HG02943 (cell line): Measurements from ENCODE around the gene SNAPC1.
"Not testable (repeated sequence)": the region's sequence is repeated elsewhere in the genome, so short reads cannot be mapped to it uniquely, and the experiment has no call there.

ENCODE experiments used
- ATAC-seq: cut with Tn5 transposase; IDR thresholded peaks from one replicate; pipeline ENCODE4 v1.9.1; 2021; ENCODE audit warnings: mild to moderate bottlenecking, low read depth, moderate library complexity; ENCODE audit not compliant: unreplicated experiment

Gene SNAPC1, protein sequence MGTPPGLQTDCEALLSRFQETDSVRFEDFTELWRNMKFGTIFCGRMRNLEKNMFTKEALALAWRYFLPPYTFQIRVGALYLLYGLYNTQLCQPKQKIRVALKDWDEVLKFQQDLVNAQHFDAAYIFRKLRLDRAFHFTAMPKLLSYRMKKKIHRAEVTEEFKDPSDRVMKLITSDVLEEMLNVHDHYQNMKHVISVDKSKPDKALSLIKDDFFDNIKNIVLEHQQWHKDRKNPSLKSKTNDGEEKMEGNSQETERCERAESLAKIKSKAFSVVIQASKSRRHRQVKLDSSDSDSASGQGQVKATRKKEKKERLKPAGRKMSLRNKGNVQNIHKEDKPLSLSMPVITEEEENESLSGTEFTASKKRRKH

DNA sequence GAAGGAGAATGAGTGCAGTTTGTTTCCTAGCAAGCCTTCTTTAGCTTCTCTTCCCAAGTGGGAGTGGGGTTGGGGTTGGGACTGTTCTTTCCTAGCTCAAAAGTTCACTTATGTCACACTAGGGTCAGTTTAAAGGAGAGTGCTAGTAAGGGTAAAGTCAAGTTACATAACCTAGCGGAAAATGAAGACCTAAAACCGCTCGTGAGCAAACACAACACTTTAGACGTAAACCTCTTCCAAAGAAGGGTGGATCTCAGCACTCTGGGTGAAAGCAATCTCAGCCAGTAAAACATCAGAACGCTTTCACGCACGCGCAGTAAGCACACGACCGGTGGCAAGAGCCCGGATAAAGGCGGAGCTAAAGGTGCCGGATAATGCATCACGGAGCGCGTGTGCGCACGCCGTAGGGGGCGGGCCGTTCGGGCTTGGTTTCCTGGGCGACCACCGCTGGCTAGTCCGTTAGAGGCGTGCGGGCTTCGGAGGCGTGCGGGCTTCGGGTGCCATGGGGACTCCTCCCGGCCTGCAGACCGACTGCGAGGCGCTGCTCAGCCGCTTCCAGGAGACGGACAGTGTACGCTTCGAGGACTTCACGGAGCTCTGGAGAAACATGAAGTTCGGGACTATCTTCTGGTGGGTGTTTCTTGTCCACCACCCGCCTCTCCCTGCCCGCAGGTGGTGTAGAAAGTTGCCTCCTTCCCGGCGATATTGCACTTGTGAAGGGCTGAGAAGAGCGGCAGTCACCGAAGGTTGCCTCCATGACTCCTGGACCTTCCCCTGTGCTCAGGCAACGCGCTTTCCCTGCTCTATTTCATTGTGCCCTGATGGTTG, at the start of gene SNAPC1:
TSS of gene SNAPC1 (plus strand) at position 462 of the 828 bp plus-strand sequence. CDS start at position 503, 41 bp downstream.
- peak; percentile 95 for ATAC-seq

DNA sequence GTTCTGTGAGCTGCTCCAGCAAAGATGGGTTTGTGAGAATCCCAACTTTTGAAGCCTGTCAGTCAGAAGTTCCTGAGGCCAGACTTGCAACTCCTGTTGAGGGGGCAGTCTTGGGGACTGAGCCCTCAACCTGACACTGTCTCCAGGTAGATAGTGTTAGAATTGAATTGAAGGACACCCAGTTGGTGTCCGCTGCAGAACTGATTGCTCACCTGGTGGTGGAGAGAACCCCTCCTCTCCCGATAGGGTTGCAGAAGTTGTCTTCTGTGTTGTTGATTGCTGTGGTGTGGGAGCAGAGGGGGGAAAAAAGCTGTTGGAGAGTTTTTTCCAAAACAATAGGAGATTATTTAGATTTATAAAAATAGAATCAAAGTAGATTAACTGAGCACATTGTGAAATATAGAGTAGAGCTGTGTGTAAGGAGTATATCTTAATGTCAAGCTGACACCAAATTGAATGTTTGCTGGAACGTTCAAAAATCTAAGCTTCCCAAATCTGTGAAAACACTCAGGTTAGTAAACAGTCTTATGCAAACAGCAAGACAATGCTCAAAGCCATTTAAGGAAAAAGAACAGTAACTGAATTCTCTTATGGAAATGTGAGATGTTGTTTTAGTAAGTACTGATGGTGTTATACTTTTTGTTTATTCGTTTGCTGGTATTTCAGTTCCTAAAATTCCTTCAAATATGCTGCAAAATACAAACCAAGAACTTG, 48.3 kb upstream of the SNAPC1 start:
- no peak for ATAC-seq

DNA sequence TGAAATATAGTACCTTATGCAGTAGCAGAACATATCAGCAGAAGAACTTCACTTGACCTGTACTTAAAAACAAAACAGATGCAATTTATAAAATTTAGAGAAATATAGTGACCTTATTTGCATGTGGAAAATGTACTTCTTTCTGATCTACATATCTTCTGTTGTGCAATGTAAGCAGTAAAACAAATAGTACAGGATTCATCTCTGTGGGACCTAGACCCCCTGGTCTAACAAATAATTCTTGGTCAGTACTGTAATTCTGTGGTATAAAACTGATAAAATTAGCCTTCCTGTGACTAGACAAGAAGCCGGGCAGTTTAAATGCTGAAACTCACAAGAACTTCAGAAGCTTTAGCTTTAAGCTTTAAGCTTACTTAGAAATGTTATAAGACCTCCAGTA, 45.3 kb upstream of the SNAPC1 start:
- ATAC-seq: no peak

DNA sequence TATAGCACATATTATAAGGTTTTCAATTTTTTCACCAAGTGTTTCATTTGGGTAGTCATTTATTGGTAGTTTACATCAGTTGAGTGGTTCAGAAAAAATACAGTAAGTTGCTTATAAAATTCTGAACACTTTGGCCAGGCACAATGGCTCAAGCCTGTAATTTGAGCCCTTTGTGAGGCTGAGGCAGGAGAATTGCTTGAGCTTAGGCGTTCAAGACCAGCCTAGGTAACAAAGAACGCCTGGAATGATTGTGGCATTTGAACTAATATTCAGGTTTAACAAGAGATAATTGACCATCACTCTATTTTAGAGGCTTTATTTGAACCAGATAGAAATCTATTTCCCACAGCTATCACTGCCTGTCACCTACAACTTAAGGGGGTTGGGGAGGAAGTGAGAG, 44.2 kb upstream of the SNAPC1 start:
- ATAC-seq: no peak

DNA sequence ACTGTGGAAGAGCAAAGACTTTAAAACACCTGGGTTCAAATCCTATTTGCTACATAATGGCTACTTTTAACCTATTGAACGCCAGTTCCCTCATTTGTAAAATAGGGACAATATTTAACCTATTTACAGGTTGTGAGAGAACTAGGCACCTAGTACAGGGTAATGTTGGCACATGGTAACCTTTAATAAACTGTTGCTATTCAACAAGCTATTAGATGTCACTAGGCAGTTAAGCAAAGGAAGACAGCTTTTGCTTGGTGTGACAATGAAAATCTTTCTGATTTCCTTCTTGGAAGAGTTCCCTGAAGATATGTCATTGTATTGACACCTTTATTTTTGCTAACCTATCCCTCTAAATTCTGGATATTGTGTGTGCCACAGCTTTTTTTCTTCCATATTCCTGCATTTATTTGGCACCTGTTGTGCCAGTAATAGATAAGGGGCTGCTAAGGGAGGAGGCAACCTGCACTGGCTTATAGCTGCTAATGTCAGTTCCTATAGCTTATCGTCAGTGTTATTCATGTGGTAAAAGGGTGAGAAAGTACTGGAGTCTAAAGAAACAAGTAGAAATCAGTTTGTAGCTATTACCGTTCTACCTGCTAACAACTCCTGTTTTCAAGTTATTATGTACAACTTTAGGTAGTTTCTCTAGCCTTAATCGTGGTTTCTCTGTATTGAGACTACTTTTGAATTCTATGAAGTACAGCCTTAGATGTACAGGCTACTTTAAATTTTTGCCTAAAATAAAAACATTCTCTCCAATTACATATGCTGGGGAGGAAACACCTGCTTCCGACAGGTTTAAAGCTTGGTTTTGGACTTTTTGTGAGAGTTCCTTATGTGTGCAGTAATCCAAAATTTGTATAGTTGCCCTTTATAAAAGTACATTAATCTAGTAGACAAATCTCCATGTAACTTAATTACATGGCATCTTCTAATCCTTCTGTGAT, 42.6 kb upstream of the SNAPC1 start:
- ATAC-seq: no peak

DNA sequence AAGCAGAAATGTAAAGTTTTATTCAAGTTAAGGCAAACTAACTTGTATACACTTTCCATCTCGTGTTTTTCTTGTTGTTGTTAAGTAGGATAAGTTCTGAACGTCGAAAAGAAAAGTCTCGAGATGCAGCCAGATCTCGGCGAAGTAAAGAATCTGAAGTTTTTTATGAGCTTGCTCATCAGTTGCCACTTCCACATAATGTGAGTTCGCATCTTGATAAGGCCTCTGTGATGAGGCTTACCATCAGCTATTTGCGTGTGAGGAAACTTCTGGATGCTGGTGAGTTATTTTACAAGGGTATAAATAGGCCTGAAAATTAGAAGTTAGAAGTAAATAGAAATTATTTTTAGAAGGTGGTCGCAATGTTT, 41.9 kb upstream of the SNAPC1 start:
- ATAC-seq: no peak

DNA sequence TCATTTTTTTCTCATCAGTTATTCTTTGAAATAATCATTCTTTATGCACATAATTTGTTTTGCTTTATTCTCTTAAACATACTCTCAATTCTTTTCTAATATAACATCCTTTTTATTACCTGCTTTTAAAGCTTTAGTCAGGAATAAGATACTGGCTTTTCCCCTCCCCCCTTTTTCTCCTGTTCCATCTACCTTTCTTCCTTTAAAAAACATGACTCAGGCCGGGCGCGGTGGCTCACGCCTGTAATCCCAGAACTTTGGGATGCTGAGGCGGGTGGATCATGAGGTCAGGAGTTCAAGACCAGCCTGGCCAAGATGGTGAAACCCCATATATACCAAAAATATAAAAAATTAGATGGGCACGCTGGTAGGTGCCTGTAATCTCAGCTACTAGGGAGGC, 41.5 kb upstream of the SNAPC1 start:
- no peak for ATAC-seq

DNA sequence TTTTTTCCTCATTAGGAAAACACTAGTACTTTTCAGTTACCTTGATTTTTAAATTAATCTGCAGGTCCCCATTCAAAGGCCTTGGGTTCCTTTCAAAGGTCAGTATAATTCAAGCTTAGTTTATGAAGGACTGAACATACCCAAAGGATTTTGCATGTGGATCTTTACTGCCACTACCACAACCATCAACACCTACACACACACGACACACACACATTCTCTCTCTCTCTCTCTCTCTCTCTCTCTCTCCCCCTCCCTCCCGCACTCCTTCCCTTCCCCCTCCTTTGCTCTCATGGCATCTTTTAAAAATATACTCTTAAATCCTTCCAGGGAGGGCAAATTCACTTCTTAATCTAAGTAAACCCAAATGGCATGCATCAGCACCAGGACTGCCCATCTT, 38.1 kb upstream of the SNAPC1 start:
- ATAC-seq: no peak

DNA sequence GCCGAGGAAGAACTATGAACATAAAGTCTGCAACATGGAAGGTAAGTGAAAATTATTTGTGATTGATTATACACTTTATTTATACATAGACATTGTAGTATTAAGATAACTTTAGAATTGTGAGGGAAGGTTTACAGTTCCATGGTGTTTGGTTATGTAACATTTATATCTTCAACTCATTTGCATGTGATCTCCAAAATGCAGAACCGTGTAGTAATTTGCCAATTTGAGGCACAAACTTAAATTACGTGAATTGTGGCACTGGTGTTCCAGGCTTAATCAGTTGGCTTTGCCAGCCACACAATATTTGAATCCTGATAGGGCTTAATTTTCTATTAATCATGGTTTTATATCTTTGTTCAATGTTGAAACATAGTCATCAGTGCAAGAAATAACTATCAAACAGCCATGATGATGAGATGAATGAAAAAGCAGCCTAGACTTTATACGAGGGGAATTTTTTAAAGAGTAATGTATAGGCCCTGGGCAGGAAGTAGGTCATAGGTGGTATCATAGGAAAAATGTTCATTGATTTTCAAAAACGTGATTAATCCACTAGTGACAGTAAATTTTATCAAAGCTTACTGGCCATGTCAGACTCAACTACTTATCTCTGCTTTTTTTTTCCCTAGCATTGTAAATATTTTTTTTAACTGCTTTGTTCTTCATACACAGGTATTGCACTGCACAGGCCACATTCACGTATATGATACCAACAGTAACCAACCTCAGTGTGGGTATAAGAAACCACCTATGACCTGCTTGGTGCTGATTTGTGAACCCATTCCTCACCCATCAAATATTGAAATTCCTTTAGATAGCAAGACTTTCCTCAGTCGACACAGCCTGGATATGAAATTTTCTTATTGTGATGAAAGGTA, 35.2 kb upstream of the SNAPC1 start:
- no peak for ATAC-seq

DNA sequence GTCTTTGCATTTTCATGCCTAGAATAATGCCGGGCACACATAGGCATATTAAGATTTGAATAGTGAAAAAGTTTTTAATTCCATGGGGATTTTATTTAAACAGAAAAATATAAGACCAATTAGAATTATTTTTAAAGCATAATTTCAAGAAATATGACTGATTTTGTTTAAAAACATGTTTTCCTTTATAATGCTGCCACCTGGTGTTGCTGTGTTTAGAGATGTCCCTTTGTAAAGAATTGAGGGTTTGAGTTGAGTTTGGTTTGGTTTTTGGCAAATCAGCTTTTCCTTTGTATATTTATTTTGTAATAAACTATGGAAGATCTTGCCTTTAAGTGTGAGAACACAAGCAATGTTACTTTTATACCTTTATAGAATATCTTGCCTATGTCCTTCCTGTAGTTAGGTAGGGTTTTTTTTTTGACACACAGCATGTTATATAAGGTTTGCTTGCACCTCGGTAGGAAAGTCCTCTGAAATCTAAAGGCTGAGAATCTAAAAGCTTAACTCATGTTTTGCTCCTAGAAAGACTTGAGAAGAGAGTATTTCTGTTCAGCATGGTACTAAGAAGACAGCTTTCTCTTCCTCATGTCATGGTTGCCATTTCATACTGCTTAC, 31.4 kb upstream of the SNAPC1 start:
- ATAC-seq: no peak

DNA sequence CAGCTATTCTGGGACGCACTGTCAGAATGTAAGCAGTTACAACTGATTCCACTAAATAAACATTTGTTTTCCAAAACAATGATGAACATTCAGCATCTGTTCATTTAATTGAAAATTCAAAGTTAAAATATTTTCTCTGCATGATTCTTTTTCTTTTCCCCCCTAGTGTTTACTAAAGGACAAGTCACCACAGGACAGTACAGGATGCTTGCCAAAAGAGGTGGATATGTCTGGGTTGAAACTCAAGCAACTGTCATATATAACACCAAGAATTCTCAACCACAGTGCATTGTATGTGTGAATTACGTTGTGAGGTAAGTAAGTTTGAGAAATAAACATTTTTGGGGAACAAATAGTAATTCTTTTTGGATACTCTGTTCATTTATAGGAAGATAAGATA, 28.2 kb upstream of the SNAPC1 start:
- ATAC-seq: no peak

DNA sequence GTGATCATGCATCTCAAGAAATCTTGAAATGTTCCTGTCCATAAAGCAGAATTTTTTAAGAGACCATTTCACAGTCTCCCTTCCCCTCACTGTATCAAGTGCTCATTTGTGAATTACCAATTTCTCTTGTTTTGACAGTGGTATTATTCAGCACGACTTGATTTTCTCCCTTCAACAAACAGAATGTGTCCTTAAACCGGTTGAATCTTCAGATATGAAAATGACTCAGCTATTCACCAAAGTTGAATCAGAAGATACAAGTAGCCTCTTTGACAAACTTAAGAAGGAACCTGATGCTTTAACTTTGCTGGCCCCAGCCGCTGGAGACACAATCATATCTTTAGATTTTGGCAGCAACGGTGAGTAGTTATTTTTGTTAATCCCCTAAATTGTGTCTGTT, 25.5 kb upstream of the SNAPC1 start:
- ATAC-seq: no peak

DNA sequence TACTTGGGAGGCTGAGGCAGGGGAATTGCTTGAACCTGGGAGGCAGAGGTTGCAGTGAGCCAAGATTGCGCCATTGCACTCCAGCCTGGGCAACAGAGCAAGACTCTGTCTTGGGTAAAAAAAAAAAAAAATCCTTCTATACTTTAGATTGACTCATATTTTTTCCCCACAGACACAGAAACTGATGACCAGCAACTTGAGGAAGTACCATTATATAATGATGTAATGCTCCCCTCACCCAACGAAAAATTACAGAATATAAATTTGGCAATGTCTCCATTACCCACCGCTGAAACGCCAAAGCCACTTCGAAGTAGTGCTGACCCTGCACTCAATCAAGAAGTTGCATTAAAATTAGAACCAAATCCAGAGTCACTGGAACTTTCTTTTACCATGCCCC, 24.3 kb upstream of the SNAPC1 start:
- no peak for ATAC-seq

DNA sequence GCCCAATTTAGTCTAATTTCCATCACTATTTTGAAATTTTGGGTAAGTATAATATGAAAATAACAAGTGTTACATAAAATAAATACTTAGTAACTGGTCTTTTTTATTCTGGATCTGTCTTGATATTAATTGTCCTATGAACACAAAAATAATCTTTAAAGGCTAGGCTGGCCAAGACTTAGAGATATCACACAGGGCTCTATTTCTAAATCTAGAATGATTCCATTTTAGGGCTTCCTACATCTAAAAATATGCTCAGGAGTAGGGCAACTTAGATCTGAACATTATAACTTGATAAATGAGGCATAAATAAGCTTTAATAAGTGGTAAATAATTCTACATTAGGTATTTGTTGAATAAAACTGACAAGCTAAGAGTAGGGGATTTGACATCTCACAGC, 23.1 kb upstream of the SNAPC1 start:
- ATAC-seq: no peak

DNA sequence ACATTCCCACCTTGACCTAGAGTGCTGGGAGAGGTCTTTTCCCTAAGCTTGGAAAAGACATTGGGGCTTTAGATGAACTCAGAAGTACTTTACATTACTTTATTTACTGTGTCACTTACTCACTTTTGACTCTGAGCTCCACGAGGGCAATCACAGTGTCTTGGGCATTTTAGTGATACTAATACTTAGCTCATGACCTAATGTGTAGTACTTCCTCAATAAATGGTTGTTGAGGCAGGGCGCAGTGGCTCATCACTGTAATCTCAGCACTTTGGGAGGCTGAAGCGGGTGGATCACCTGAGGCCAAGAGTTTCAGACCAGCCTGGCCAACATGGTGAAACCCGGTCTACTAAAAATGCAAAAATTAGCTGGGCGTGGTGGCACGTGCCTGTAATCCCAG, 19.8 kb upstream of the SNAPC1 start:
- no peak for ATAC-seq

DNA sequence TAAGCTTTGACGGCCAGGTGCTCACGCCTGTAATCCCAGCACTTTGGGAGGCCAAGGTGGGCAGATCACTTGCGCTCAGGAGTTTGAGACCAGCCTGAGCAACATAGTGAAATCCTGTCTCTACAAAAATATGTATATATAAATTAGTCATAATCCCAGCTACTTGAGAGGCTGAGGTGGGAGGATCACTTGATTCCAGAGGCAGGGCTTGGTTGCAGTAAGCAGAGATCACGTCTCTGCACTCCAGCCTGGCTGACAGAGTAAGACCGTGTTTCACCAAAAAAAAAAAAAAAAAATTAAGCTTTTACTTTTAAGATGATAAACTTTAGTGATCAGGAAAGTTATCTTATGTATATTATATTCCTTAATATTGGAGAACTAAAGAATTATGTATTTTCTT, 18.0 kb upstream of the SNAPC1 start:
- no peak for ATAC-seq

DNA sequence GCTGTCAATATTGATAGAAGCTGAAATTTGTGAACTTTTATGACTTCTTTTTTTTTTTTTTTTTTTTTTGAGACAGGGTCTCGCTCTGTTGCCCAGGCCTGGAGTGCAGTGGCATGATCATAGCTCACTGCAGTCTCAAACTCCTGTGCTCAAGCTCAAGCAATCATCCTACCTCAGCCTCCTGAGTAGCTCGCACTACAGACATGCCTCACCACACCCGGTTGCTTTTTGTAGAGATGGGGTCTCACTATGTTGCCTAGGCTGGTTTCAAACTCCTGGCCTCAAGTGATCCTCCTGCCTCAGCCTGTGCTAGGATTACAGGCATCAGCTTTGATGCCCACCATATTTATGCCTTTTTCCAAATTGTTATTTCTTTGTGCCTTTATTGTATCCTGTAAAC, 15.9 kb upstream of the SNAPC1 start:
- not testable (repeated sequence) for ATAC-seq

DNA sequence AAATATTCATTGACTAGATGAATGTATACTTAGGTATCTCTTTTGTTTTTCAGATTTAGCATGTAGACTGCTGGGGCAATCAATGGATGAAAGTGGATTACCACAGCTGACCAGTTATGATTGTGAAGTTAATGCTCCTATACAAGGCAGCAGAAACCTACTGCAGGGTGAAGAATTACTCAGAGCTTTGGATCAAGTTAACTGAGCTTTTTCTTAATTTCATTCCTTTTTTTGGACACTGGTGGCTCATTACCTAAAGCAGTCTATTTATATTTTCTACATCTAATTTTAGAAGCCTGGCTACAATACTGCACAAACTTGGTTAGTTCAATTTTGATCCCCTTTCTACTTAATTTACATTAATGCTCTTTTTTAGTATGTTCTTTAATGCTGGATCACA, 15.3 kb upstream of the SNAPC1 start:
- no peak for ATAC-seq

DNA sequence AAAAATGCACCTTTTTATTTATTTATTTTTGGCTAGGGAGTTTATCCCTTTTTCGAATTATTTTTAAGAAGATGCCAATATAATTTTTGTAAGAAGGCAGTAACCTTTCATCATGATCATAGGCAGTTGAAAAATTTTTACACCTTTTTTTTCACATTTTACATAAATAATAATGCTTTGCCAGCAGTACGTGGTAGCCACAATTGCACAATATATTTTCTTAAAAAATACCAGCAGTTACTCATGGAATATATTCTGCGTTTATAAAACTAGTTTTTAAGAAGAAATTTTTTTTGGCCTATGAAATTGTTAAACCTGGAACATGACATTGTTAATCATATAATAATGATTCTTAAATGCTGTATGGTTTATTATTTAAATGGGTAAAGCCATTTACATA, 14.9 kb upstream of the SNAPC1 start:
- no peak for ATAC-seq
